Muscle of arm (tissue), 12 donors: ENCODE measurements around the gene UBE2S. TPM values are rescaled to one million over a fixed set of nuclear protein-coding genes. Genes with fewer than 3 reads are reported as not detected.

Experiments used
- polyA plus RNA-seq, 12 donors: library from polyadenylated mRNA; unstranded; fragments of 120-200 nt; gene quantifications; one replicate each; pipeline ENCODE4 v1.2.1, GENCODE V29; 2013; ENCODE audit not compliant: insufficient read length in 12 of 12

The UBE2S gene
- polyA plus RNA-seq, 12 donors: 19.2 to 108 (median 30.4) TPM; not detected in 1

Other genes starting within 250 kb of the UBE2S start
- 1 to 10 TPM in 3 of 12 donors, under 1 TPM in 7, not detected in 2; 0.45 to 1.7 (median 0.66) TPM for gene DNAAF3, start 241.2 kb downstream of the UBE2S start, polyA plus RNA-seq
- gene SYT5, start 227.5 kb downstream of the UBE2S start, polyA plus RNA-seq: 1 to 10 TPM in 1 of 12 donors, under 1 TPM in 4, not detected in 7; 0.08 to 4.0 (median 0.29) TPM
- gene PTPRH, start 198.3 kb downstream of the UBE2S start, polyA plus RNA-seq: 1 to 10 TPM in 1 of 12 donors, under 1 TPM in 9, not detected in 2; 0.05 to 4.1 (median 0.22) TPM
- gene TMEM86B, start 179.0 kb downstream of the UBE2S start, polyA plus RNA-seq: 1 to 10 TPM in 11 of 12 donors, not detected in 1; 1.3 to 8.3 (median 2.6) TPM
- gene PPP6R1, start 148.8 kb downstream of the UBE2S start, polyA plus RNA-seq: 10 to 100 TPM in 11 of 12 donors, not detected in 1; 21.5 to 45.8 (median 26.3) TPM
- 10 to 100 TPM in 11 of 12 donors, not detected in 1; 13.9 to 50.2 (median 19.1) TPM for gene HSPBP1, start 127.7 kb downstream of the UBE2S start, polyA plus RNA-seq
- gene BRSK1, start 123.8 kb downstream of the UBE2S start, polyA plus RNA-seq: 10 to 100 TPM in 2 of 12 donors, 1 to 10 TPM in 9, not detected in 1; 5.9 to 24.6 (median 6.9) TPM
- gene TMEM150B, start 82.4 kb downstream of the UBE2S start, polyA plus RNA-seq: 1 to 10 TPM in 2 of 12 donors, under 1 TPM in 8, not detected in 2; 0.40 to 1.1 (median 0.71) TPM
- gene KMT5C, start 67.9 kb downstream of the UBE2S start, polyA plus RNA-seq: 10 to 100 TPM in 11 of 12 donors, not detected in 1; 11.9 to 59.4 (median 19.7) TPM
- gene COX6B2, start 53.1 kb downstream of the UBE2S start, polyA plus RNA-seq: 10 to 100 TPM in 1 of 12 donors, 1 to 10 TPM in 1, under 1 TPM in 4, not detected in 6; 0.07 to 18.3 (median 0.50) TPM
- under 1 TPM in 1 of 12 donors, not detected in 11; 0.07 TPM for gene GARIN5B, start 44.5 kb downstream of the UBE2S start, polyA plus RNA-seq
- under 1 TPM in 10 of 12 donors, not detected in 2; 0.14 to 0.53 (median 0.30) TPM for gene IL11, start 37.3 kb downstream of the UBE2S start, polyA plus RNA-seq
- under 1 TPM in 1 of 12 donors, not detected in 11; 0.58 TPM for gene TMEM190, start 31.0 kb downstream of the UBE2S start, polyA plus RNA-seq
- under 1 TPM in 3 of 12 donors, not detected in 9; 0.22 to 0.55 (median 0.35) TPM for gene TMEM238, start 23.5 kb downstream of the UBE2S start, polyA plus RNA-seq
- gene RPL28, start 21.9 kb downstream of the UBE2S start, polyA plus RNA-seq: 1,000 to 10,000 TPM in 10 of 12 donors, 100 to 1,000 TPM in 1, not detected in 1; 796 to 2,808 (median 1,427) TPM
- gene SHISA7, start 35.5 kb upstream of the UBE2S start, polyA plus RNA-seq: 1 to 10 TPM in 1 of 12 donors, under 1 TPM in 9, not detected in 2; 0.07 to 1.1 (median 0.17) TPM
- 10 to 100 TPM in 11 of 12 donors, not detected in 1; 24.3 to 68.0 (median 27.9) TPM for gene ISOC2, start 53.9 kb upstream of the UBE2S start, polyA plus RNA-seq
- gene C19orf85, start 57.0 kb upstream of the UBE2S start, polyA plus RNA-seq: not detected
- 10 to 100 TPM in 1 of 12 donors, 1 to 10 TPM in 10, not detected in 1; 1.5 to 11.6 (median 2.4) TPM for gene ZNF628, start 68.8 kb upstream of the UBE2S start, polyA plus RNA-seq
- 100 to 1,000 TPM in 1 of 12 donors, 10 to 100 TPM in 11; 15.8 to 381 (median 24.4) TPM for gene NAT14, start 77.4 kb upstream of the UBE2S start, polyA plus RNA-seq
- 10 to 100 TPM in 11 of 12 donors, not detected in 1; 12.2 to 37.5 (median 19.3) TPM for gene SSC5D, start 80.6 kb upstream of the UBE2S start, polyA plus RNA-seq
- 10 to 100 TPM in 1 of 12 donors, 1 to 10 TPM in 10, not detected in 1; 1.1 to 18.7 (median 3.2) TPM for gene SBK2, start 129.3 kb upstream of the UBE2S start, polyA plus RNA-seq
- under 1 TPM in 3 of 12 donors, not detected in 9; 0.12 to 0.46 (median 0.18) TPM for gene SBK3, start 137.8 kb upstream of the UBE2S start, polyA plus RNA-seq
- gene ZNF579, start 173.1 kb upstream of the UBE2S start, polyA plus RNA-seq: 10 to 100 TPM in 7 of 12 donors, 1 to 10 TPM in 4, not detected in 1; 7.3 to 26.0 (median 10.5) TPM
- gene FIZ1, start 191.7 kb upstream of the UBE2S start, polyA plus RNA-seq: 10 to 100 TPM in 9 of 12 donors, 1 to 10 TPM in 2, not detected in 1; 9.2 to 16.3 (median 11.0) TPM
- gene ZNF524, start 192.5 kb upstream of the UBE2S start, polyA plus RNA-seq: 10 to 100 TPM in 1 of 12 donors, 1 to 10 TPM in 9, not detected in 2; 4.2 to 11.2 (median 6.4) TPM
- gene ZNF865, start 197.9 kb upstream of the UBE2S start, polyA plus RNA-seq: 10 to 100 TPM in 1 of 12 donors, 1 to 10 TPM in 10, not detected in 1; 4.5 to 11.0 (median 5.5) TPM
- gene ZNF784, start 216.8 kb upstream of the UBE2S start, polyA plus RNA-seq: 10 to 100 TPM in 2 of 12 donors, 1 to 10 TPM in 9, not detected in 1; 5.6 to 14.3 (median 6.5) TPM
- gene ZNF580, start 233.2 kb upstream of the UBE2S start, polyA plus RNA-seq: 10 to 100 TPM in 11 of 12 donors, not detected in 1; 14.0 to 42.9 (median 18.9) TPM
- 10 to 100 TPM in 11 of 12 donors, not detected in 1; 17.9 to 33.7 (median 21.9) TPM for gene ZNF581, start 235.9 kb upstream of the UBE2S start, polyA plus RNA-seq
- gene CCDC106, start 240.4 kb upstream of the UBE2S start, polyA plus RNA-seq: 10 to 100 TPM in 11 of 12 donors, not detected in 1; 10.1 to 17.1 (median 11.7) TPM
- gene U2AF2, start 247.2 kb upstream of the UBE2S start, polyA plus RNA-seq: 100 to 1,000 TPM in 8 of 12 donors, 10 to 100 TPM in 3, not detected in 1; 80.0 to 151 (median 109) TPM